Prostate gland (tissue), 2 donors: ENCODE results near the gene GPR17.
A peak's percentile ranks its signal among the peaks of the same experiment; 100 is the strongest.

ENCODE experiments used
- CTCF ChIP-seq, 4 experiments: fragments of 200-600 bp in 2 of 4; fragments of 450-650 bp in 2 of 4; sonication (generic) in 2 of 4; IDR thresholded peaks; 1 replicate in 3 of 4; 2 replicates in 1 of 4; pipeline ENCODE4 v1.5.1; 2016 to 2019; ENCODE audit warnings: antibody characterized with exemption in 4 of 4, mild to moderate bottlenecking in 2 of 4, moderate library complexity in 2 of 4
- POLR2A ChIP-seq: fragments of 450-650 bp; IDR thresholded peaks from one replicate; pipeline ENCODE4 v1.6.1; 2016; ENCODE audit warnings: antibody characterized with exemption, mild to moderate bottlenecking
- POLR2AphosphoS5 ChIP-seq: sonication (generic); formaldehyde crosslinking; IDR thresholded peaks from one replicate; pipeline ENCODE4 v1.6.1; 2017; ENCODE audit warnings: antibody characterized with exemption

- TF ChIP-seq CTCF (IDR thresholded peaks at IDR 0.05) (peak in 2 of 4 experiments; percentile 20 to 38), POLR2A (peak; percentile 28), POLR2AphosphoS5 (peak; percentile 14)
Measured at GRCh38 chr2:127701651-127702394, 55.9 kb downstream of the GPR17 start.
